GM18951 (cell line): ENCODE measurements around the gene ECHS1.
"Not testable (repeated sequence)": the region's sequence is repeated elsewhere in the genome, so short reads cannot be mapped to it uniquely, and the experiment has no call there.

ENCODE experiments used
- POLR2A ChIP-seq: IDR thresholded peaks from 4 replicates; pipeline ENCODE4 v1.6.1; 2011; ENCODE audit warnings: mild to moderate bottlenecking; ENCODE audit not compliant: insufficient read length, insufficient read depth; ENCODE audit errors: extremely low read depth
- in situ Hi-C: fragments of 300-500 bp; cut with MboI; formaldehyde crosslinking; loops from one replicate; pipeline ENCODE4 v1.12.0; 2022; ENCODE audit warnings: low sequenced_read_pairs, mixed read lengths, inconsistent platforms; ENCODE audit not compliant: unreplicated experiment

The ECHS1 gene

GRCh38 chr10:133373174-133374090 is at the start of gene ECHS1:
TSS of gene ECHS1 (minus strand) at chr10:133373354. CDS start at chr10:133373333, 21 bp downstream.
- peak; percentile 90 for TF ChIP-seq POLR2A
- in situ Hi-C loops, result no loop called here

GRCh38 chr10:133422223-133422806 is 49.2 kb upstream of the ECHS1 start:
- no peak for TF ChIP-seq POLR2A
- in situ Hi-C loops, result no loop called here

GRCh38 chr10:133421336-133422222 is 48.4 kb upstream of the ECHS1 start:
- in situ Hi-C loops, result no loop called here
- TF ChIP-seq POLR2A, result peak; percentile 2

- TF ChIP-seq POLR2A, result no peak
- in situ Hi-C loops, result no loop called here
Measured at GRCh38 chr10:133420579-133420978, 47.4 kb upstream of the ECHS1 start.

- no peak for TF ChIP-seq POLR2A
- in situ Hi-C loops, result no loop called here
Measured at GRCh38 chr10:133420028-133420427, 46.9 kb upstream of the ECHS1 start.

- in situ Hi-C loops, result no loop called here
Measured at GRCh38 chr10:133419211-133419950, 46.2 kb upstream of the ECHS1 start.

GRCh38 chr10:133418289-133418993 is 45.3 kb upstream of the ECHS1 start:
- in situ Hi-C loops, result no loop called here
- TF ChIP-seq POLR2A, result no peak

More at GRCh38 chr10:133419211-133419950, 46.2 kb upstream of the ECHS1 start:
- TF ChIP-seq POLR2A, result no peak

- TF ChIP-seq POLR2A, result no peak
- in situ Hi-C loops, result no loop called here
Measured at GRCh38 chr10:133415752-133416151, 42.6 kb upstream of the ECHS1 start.

- in situ Hi-C loops, result not testable (repeated sequence)
Measured at GRCh38 chr10:133414401-133414800, 41.2 kb upstream of the ECHS1 start.

- in situ Hi-C loops, result no loop called here
- TF ChIP-seq POLR2A, result no peak
Measured at GRCh38 chr10:133412381-133412711, 39.2 kb upstream of the ECHS1 start.

GRCh38 chr10:133411523-133412380 is 38.6 kb upstream of the ECHS1 start:
- in situ Hi-C loops, result no loop called here
- no peak for TF ChIP-seq POLR2A
